Fibroblast of skin of right quadriceps (primary cell): ENCODE results near the gene FBRSL1.
"Not testable (repeated sequence)": the region's sequence is repeated elsewhere in the genome, so short reads cannot be mapped to it uniquely, and the experiment has no call there.

Experiments used
- DNase-seq: peaks from one replicate; pipeline ENCODE4 v3.0.0-alpha.2; 2013

The FBRSL1 gene

GRCh38 chr12:132472386-132472785 lies 17.6 kb upstream of the FBRSL1 start:
- no peak for DNase-seq

- DNase-seq: no peak
These were observed 15.7 kb upstream of the FBRSL1 start for GRCh38 chr12:132474237-132474741.

GRCh38 chr12:132474799-132475303 lies 15.1 kb upstream of the FBRSL1 start:
- not testable (repeated sequence) for DNase-seq

- no peak for DNase-seq
These were observed 14.5 kb upstream of the FBRSL1 start for GRCh38 chr12:132475304-132476037.

GRCh38 chr12:132476038-132476414 lies 13.9 kb upstream of the FBRSL1 start:
- DNase-seq: no peak

- no peak for DNase-seq
These were observed 13.5 kb upstream of the FBRSL1 start for GRCh38 chr12:132476421-132476820.

- no peak for DNase-seq
These were observed 12.8 kb upstream of the FBRSL1 start for GRCh38 chr12:132477017-132477702.

- no peak for DNase-seq
These were observed 12.1 kb upstream of the FBRSL1 start for GRCh38 chr12:132477703-132478432.

- DNase-seq: no peak
These were observed 11.5 kb upstream of the FBRSL1 start for GRCh38 chr12:132478433-132478803.

- DNase-seq: no peak
These were observed 11.1 kb upstream of the FBRSL1 start for GRCh38 chr12:132478845-132479244.

GRCh38 chr12:132479291-132479690 lies 10.7 kb upstream of the FBRSL1 start:
- no peak for DNase-seq

- no peak for DNase-seq
These were observed 9.9 kb upstream of the FBRSL1 start for GRCh38 chr12:132479938-132480622.

- DNase-seq: no peak
These were observed 9.3 kb upstream of the FBRSL1 start for GRCh38 chr12:132480623-132481132.

- DNase-seq: no peak
These were observed 8.6 kb upstream of the FBRSL1 start for GRCh38 chr12:132481345-132481744.

GRCh38 chr12:132481771-132482745 lies 7.9 kb upstream of the FBRSL1 start:
- DNase-seq: no peak

GRCh38 chr12:132482771-132483170 lies 7.2 kb upstream of the FBRSL1 start:
- DNase-seq: no peak

GRCh38 chr12:132483208-132483607 lies 6.7 kb upstream of the FBRSL1 start:
- no peak for DNase-seq

GRCh38 chr12:132483612-132484011 lies 6.3 kb upstream of the FBRSL1 start:
- no peak for DNase-seq

- DNase-seq: no peak
These were observed 5.6 kb upstream of the FBRSL1 start for GRCh38 chr12:132484183-132484890.

- DNase-seq: no peak
These were observed 5.0 kb upstream of the FBRSL1 start for GRCh38 chr12:132484891-132485441.
